ENCODE measurements around the gene MTHFR. TPM values are rescaled to one million over a fixed set of nuclear protein-coding genes. Genes with fewer than 3 reads are reported as not detected.

The MTHFR gene
- polyA plus RNA-seq, 1 experiment = 8.4 TPM

- DNase-seq (ENCODE audit: low read depth) = no peak
- Histone ChIP-seq H3K4me3 (ENCODE audit: low read depth, low read length) (no peak overlapping the region), H3K27me3 (ENCODE audit: control insufficient read depth, insufficient read depth, low read length) (no peaks in the 10 kb centered on the region), H3K36me3 (ENCODE audit: control insufficient read depth, insufficient read depth, low read length) (peaks cover 52% of the 10 kb centered on the region)
- no peak for TF ChIP-seq CTCF (IDR thresholded peaks at IDR 0.05; ENCODE audit: insufficient read depth, low read depth, low read length)
- POLR2A ChIA-PET = no interaction called here
- CTCF ChIA-PET = interaction anchor here (0.8 to 3.3 kb wide), 6 partner anchors 10 to 190 kb away, joined by 3 to 12 read pairs (median 4); no protein-coding TSS in a partner anchor
Measured at GRCh38 chr1:11841245-11842153, 35.7 kb upstream of the MTHFR start.

GRCh38 chr1:11839727-11840705 is 34.3 kb upstream of the MTHFR start:
- no peak for TF ChIP-seq CTCF (IDR thresholded peaks at IDR 0.05; ENCODE audit: insufficient read depth, low read depth, low read length)
- Histone ChIP-seq H3K36me3 (ENCODE audit: control insufficient read depth, insufficient read depth, low read length) (peaks cover 58% of the 10 kb centered on the region), H3K4me3 (ENCODE audit: low read depth, low read length) (no peak overlapping the region), H3K27me3 (ENCODE audit: control insufficient read depth, insufficient read depth, low read length) (no peaks in the 10 kb centered on the region)
- ChIA-PET POLR2A (no interaction called here), CTCF (interaction anchor here (0.6 to 3.3 kb wide), 6 partner anchors 49 to 191 kb away, joined by 3 to 12 read pairs (median 4); no protein-coding TSS in a partner anchor)
- no peak for DNase-seq (ENCODE audit: low read depth)

- Histone ChIP-seq H3K36me3 (ENCODE audit: control insufficient read depth, insufficient read depth, low read length) (peaks cover 61% of the 10 kb centered on the region), H3K27me3 (ENCODE audit: control insufficient read depth, insufficient read depth, low read length) (no peaks in the 10 kb centered on the region), H3K4me3 (ENCODE audit: low read depth, low read length) (no peak overlapping the region)
- DNase-seq (ENCODE audit: low read depth) = no peak
- peak; percentile 100 for TF ChIP-seq CTCF (IDR thresholded peaks at IDR 0.05; ENCODE audit: insufficient read depth, low read depth, low read length)
- ChIA-PET POLR2A (no interaction called here), CTCF (interaction anchor here (0.6 to 3.3 kb wide), 22 partner anchors 10 to 192 kb away, joined by 3 to 22 read pairs (median 4); partner anchors contain the start of gene NPPA)
Measured at GRCh38 chr1:11838349-11839272, 32.8 kb upstream of the MTHFR start.

GRCh38 chr1:11837767-11838348 is 32.1 kb upstream of the MTHFR start:
- CTCF ChIA-PET = interaction anchor here (0.6 to 3.3 kb wide), 20 partner anchors 10 to 193 kb away, joined by 3 to 22 read pairs (median 4); partner anchors contain the start of gene NPPA
- DNase-seq (ENCODE audit: low read depth) = no peak
- POLR2A ChIA-PET = no interaction called here
- TF ChIP-seq CTCF (IDR thresholded peaks at IDR 0.05; ENCODE audit: insufficient read depth, low read depth, low read length) = no peak
- Histone ChIP-seq H3K4me3 (ENCODE audit: low read depth, low read length) (no peak overlapping the region), H3K36me3 (ENCODE audit: control insufficient read depth, insufficient read depth, low read length) (peaks cover 64% of the 10 kb centered on the region), H3K27me3 (ENCODE audit: control insufficient read depth, insufficient read depth, low read length) (no peaks in the 10 kb centered on the region)
